RWPE2 (cell line): Measurements from ENCODE around the gene APOBEC3F.

ENCODE experiments used
- ATAC-seq: fragments of 200-7000 bp; cut with Tn5 transposase; 3 replicates; pipeline ENCODE4 v1.9.1; 2021; ENCODE audit warnings: low read depth
- DNase-seq: peaks from one replicate; pipeline ENCODE4 v3.0.0-alpha.2; 2020; ENCODE audit warnings: low spot score
- H3K27ac ChIP-seq: fragments of 450-650 bp; 2 replicates; pipeline ENCODE4 v1.5.1; 2017; ENCODE audit warnings: mild to moderate bottlenecking; ENCODE audit not compliant: poor library complexity, severe bottlenecking
- H3K27me3 ChIP-seq: fragments of 250-450 bp; sonication (Bioruptor Pico); 2 replicates; pipeline ENCODE4 v1.5.1; 2021; ENCODE audit warnings: mild to moderate bottlenecking, moderate library complexity; ENCODE audit not compliant: insufficient read depth, poor library complexity, severe bottlenecking
- H3K36me3 ChIP-seq: fragments of 250-450 bp; sonication (Bioruptor Pico); 2 replicates; pipeline ENCODE4 v1.5.1; 2020; ENCODE audit warnings: low read depth, mild to moderate bottlenecking, moderate library complexity
- H3K4me1 ChIP-seq: fragments of 250-450 bp; sonication (Bioruptor Pico); 2 replicates; pipeline ENCODE4 v1.5.1; 2021; ENCODE audit warnings: mild to moderate bottlenecking, moderate library complexity; ENCODE audit not compliant: insufficient read depth, poor library complexity, severe bottlenecking
- H3K4me3 ChIP-seq: fragments of 250-450 bp; sonication (Bioruptor Pico); 2 replicates; pipeline ENCODE4 v1.5.1; 2021; ENCODE audit warnings: mild to moderate bottlenecking, moderate library complexity; ENCODE audit not compliant: severe bottlenecking
- H3K9me3 ChIP-seq: fragments of 250-450 bp; sonication (Bioruptor Pico); 2 replicates; pipeline ENCODE4 v1.5.1; 2021; ENCODE audit warnings: mild to moderate bottlenecking, moderate library complexity; ENCODE audit not compliant: severe bottlenecking
- CTCF ChIP-seq: fragments of 450-650 bp; IDR thresholded peaks from one replicate; pipeline ENCODE4 v1.5.1; 2017; ENCODE audit warnings: mild to moderate bottlenecking, moderate library complexity; ENCODE audit not compliant: poor library complexity, severe bottlenecking

The APOBEC3F gene

DNA sequence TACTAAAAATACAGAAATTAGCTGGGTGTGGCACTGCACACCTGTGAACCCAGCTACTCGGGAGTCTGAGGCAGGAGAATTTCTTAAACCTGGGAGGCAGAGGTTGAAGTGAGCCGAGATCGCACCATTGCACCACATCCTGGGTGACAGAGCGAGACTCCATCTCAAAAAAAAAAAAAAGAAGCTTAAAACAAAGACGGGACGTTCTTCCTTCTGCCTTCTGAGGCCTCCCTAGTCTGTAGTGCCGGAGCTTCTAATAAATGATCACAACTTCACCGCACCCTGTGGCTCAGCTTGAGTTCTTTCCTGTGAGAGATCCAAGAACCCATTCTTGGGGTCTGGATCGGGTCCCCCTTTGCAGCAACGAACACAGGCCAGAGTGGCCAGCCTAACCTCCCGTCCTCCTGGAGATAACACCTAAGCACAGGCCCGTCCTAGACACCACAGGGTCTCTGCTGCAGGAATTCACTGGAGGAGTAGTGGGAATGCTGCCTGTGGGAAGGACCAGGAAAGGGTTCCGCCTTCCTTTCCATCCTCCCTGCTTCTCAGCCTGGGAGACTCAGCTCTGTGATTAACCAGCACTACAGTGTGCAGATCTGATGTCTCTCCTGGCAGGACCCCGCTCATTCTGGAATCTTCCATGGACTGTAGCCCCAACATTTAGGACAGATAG lies 54.2 kb downstream of the APOBEC3F start:
- no peaks in the 10 kb centered on the region for H3K27me3 ChIP-seq
- TF ChIP-seq CTCF = no peak
- no peak overlapping the region for H3K27ac ChIP-seq
- DNase-seq (no peak), ATAC-seq (no peak)
- peaks cover 35% of the 10 kb centered on the region for H3K4me1 ChIP-seq
- H3K36me3 ChIP-seq = no peaks in the 10 kb centered on the region
- H3K9me3 ChIP-seq = no peaks in the 10 kb centered on the region
- H3K4me3 ChIP-seq = no peak overlapping the region

DNA sequence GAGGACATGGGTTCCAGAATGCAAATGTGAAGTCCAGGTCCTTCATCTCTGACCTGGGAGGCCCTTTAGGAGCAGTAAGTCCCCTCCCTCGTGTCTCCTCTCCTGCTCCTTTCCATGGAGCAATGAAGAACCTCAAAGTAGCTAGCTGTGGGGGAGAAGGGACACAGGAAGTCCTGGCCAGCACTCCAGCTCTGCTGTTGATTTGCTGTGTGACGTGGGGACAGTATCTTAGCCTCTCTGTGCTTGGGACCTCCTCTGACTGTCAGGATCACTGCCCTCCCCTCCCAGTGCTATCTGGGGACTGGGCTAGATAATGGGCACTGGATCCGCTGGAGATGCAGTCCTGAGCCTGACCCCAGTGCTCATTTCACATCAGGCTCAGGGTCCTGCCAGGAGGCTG lies 55.3 kb downstream of the APOBEC3F start:
- Histone ChIP-seq H3K27me3 (no peaks in the 10 kb centered on the region), H3K36me3 (no peaks in the 10 kb centered on the region), H3K4me3 (no peak overlapping the region), H3K4me1 (peaks cover 24% of the 10 kb centered on the region), H3K27ac (no peak overlapping the region), H3K9me3 (no peaks in the 10 kb centered on the region)
- DNase-seq = no peak
- ATAC-seq = no peak
- no peak for TF ChIP-seq CTCF

DNA sequence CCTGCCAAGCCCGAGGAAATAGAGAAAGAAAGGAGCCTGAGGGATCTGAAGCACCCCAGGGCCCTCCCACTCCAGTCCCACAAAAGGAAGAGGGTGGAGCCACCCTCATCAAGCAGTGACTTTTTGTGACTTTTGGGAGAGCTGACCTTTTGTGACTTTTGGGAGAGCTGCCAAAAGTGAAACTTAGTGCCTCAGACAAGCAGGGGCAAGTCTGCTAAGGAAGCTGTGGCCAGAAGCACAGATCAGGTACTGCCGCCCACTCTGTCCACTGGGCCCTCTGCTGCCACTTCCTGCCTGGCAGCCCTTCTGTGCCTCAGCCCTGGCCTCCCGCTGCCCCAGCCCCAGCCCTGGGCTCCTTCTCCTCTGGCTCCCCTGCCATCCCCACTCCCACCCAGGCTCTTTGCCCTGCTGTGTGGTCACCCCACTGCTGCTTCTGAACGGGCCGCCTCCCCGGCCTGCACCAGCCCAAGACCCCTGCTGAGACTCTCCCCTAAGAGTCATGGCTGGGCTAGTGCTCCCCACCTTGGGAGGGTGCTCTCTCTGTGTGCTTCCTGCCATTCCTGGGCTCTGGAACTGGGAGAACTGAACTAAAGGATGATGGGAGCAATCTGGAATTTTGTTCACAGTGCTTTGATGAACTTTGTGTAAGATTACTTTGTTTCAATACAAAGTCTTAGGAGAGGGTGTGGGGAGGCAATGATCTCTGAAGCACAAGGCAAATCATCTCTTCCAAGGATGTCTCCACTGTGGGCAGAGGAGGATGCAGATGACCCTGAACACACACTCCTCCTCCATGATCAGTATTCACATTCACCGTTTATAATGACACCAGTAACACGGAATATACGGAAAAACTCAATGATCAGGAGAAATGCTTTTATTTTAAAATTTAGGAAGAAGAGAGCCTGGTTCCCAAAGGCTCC lies 56.7 kb downstream of the APOBEC3F start, which contains the start of gene APOBEC3H:
Gene APOBEC3H (plus strand): TSS at position 147 of the 923 bp plus-strand sequence. CDS start 3,035 bp downstream, outside the sequence.
- H3K9me3 ChIP-seq = no peaks in the 10 kb centered on the region
- ATAC-seq (peak; percentile 90), DNase-seq (no peak)
- H3K27me3 ChIP-seq = no peaks in the 10 kb centered on the region
- H3K4me3 ChIP-seq = no peak within 1 kb of the TSS
- no peaks in the 10 kb centered on the region for H3K36me3 ChIP-seq
- peaks cover 20% of the 10 kb centered on the region for H3K4me1 ChIP-seq
- peak within 1 kb of the TSS; percentile 77 for H3K27ac ChIP-seq
- TF ChIP-seq CTCF = no peak

GRCh38 chr22:39098026-39098425 lies 57.4 kb downstream of the APOBEC3F start:
- H3K36me3 ChIP-seq = no peaks in the 10 kb centered on the region
- peaks cover 20% of the 10 kb centered on the region for H3K4me1 ChIP-seq
- no peaks in the 10 kb centered on the region for H3K9me3 ChIP-seq
- no peaks in the 10 kb centered on the region for H3K27me3 ChIP-seq
- peak overlapping the region; percentile 77 for H3K27ac ChIP-seq
- TF ChIP-seq CTCF = no peak
- DNase-seq = no peak
- peak; percentile 31; the same call in 1 of the 3 replicates for ATAC-seq
- no peak overlapping the region for H3K4me3 ChIP-seq
